Activated CD8-positive, alpha-beta memory T cell treated with anti-CD3 and anti-CD28 coated beads for 36 hours (primary cell): ENCODE results near the gene C15orf39. TPM values are rescaled to one million over a fixed set of nuclear protein-coding genes. Genes with fewer than 3 reads are reported as not detected.

Source experiments
- CTCF ChIA-PET: fragments of 350-600 bp; sonication (Branson Sonifier 250); formaldehyde crosslinking; loops from one replicate; lab custom pipeline; 2021; ENCODE audit warnings: antibody characterized with exemption; lab: Charles Lee
- POLR2A ChIA-PET: fragments of 350-600 bp; sonication (Branson Sonifier 250); formaldehyde crosslinking; loops from one replicate; lab custom pipeline; 2021; ENCODE audit warnings: antibody characterized with exemption; lab: Charles Lee
- total RNA-seq, 2 experiments: library from RNA; stranded (reverse); gene quantifications; one replicate each; pipeline ENCODE4 v1.2.3, GENCODE V29; 2021

Gene C15orf39
- total RNA-seq, 2 experiments from 2014 or later, result 32.8 to 35.1 TPM

GRCh38 chr15:75204340-75205063, 2.8 kb downstream of the C15orf39 start:
- CTCF ChIA-PET, result interaction anchor here (0.6 to 4.2 kb wide), 14 partner anchors 9 to 1151 kb away, joined by 3 to 76 read pairs (median 4); partner anchors contain the start of gene PPCDC
- POLR2A ChIA-PET, result interaction anchor here (0.5 to 2.2 kb wide), 6 partner anchors 9 to 325 kb away, joined by 3 to 17 read pairs (median 4); partner anchors contain the start of gene PPCDC

GRCh38 chr15:75205064-75205395, 3.3 kb downstream of the C15orf39 start:
- POLR2A ChIA-PET, result interaction anchor here (0.5 kb wide), 1 partner anchor 326 kb away, joined by 3 read pairs; no protein-coding TSS in a partner anchor
- CTCF ChIA-PET, result interaction anchor here (1.1 to 4.2 kb wide), 6 partner anchors 34 to 1151 kb away, joined by 3 to 76 read pairs (median 4); partner anchors contain the start of gene PPCDC

- CTCF ChIA-PET, result interaction anchor here (1.2 to 4.2 kb wide), 2 partner anchors 163 to 179 kb away, joined by 3 to 76 read pairs; partner anchors contain the start of gene PPCDC
- POLR2A ChIA-PET, result no interaction called here
Measured at GRCh38 chr15:75206006-75206405, 4.3 kb downstream of the C15orf39 start.

GRCh38 chr15:75206803-75207617, 5.3 kb downstream of the C15orf39 start:
- ChIA-PET CTCF (interaction anchor here (1.0 to 4.2 kb wide), 6 partner anchors 164 to 180 kb away, joined by 3 to 76 read pairs (median 4); partner anchors contain the start of gene PPCDC), POLR2A (no interaction called here)

GRCh38 chr15:75207618-75208500, 6.2 kb downstream of the C15orf39 start:
- POLR2A ChIA-PET, result no interaction called here

GRCh38 chr15:75208501-75209288, 7.0 kb downstream of the C15orf39 start:
- ChIA-PET POLR2A (no interaction called here), CTCF (interaction anchor here (1.0 to 2.1 kb wide), 4 partner anchors 166 to 258 kb away, joined by 3 to 10 read pairs (median 3); no protein-coding TSS in a partner anchor)

More at GRCh38 chr15:75207618-75208500, 6.2 kb downstream of the C15orf39 start:
- CTCF ChIA-PET, result interaction anchor here (1.0 to 2.1 kb wide), 6 partner anchors 165 to 257 kb away, joined by 3 to 10 read pairs (median 3); no protein-coding TSS in a partner anchor

GRCh38 chr15:75209289-75209676, 7.6 kb downstream of the C15orf39 start:
- ChIA-PET POLR2A (interaction anchor here (0.6 kb wide), 1 partner anchor 318 kb away, joined by 3 read pairs; no protein-coding TSS in a partner anchor), CTCF (interaction anchor here (1.0 to 2.1 kb wide), 2 partner anchors 166 to 259 kb away, joined by 3 to 10 read pairs; no protein-coding TSS in a partner anchor)

GRCh38 chr15:75210811-75211230, 9.1 kb downstream of the C15orf39 start:
- POLR2A ChIA-PET, result no interaction called here
- CTCF ChIA-PET, result no interaction called here

GRCh38 chr15:75211436-75212199, 9.9 kb downstream of the C15orf39 start:
- POLR2A ChIA-PET, result no interaction called here
- CTCF ChIA-PET, result no interaction called here

GRCh38 chr15:75212200-75212858, 10.6 kb downstream of the C15orf39 start:
- CTCF ChIA-PET, result no interaction called here
- POLR2A ChIA-PET, result interaction anchor here (0.7 kb wide), 1 partner anchor 253 kb away, joined by 3 read pairs; no protein-coding TSS in a partner anchor

- POLR2A ChIA-PET, result no interaction called here
- CTCF ChIA-PET, result no interaction called here
Measured at GRCh38 chr15:75213212-75213767, 11.6 kb downstream of the C15orf39 start.

- CTCF ChIA-PET, result no interaction called here
Measured at GRCh38 chr15:75213768-75214221, 12.1 kb downstream of the C15orf39 start.

GRCh38 chr15:75214293-75215096, 12.8 kb downstream of the C15orf39 start:
- POLR2A ChIA-PET, result no interaction called here
- CTCF ChIA-PET, result no interaction called here

More at GRCh38 chr15:75213768-75214221, 12.1 kb downstream of the C15orf39 start:
- POLR2A ChIA-PET, result no interaction called here

- ChIA-PET POLR2A (no interaction called here), CTCF (no interaction called here)
Measured at GRCh38 chr15:75215107-75216004, 13.7 kb downstream of the C15orf39 start.
